NCI-H345 treated with DMSO at 0.1 percent for 48 hours (cell line): ENCODE measurements around the gene SSBP2.
"Not testable (repeated sequence)": the region's sequence is repeated elsewhere in the genome, so short reads cannot be mapped to it uniquely, and the experiment has no call there.

Experiments used
- DNase-seq: peaks from one replicate; lab custom pipeline; 2025; ENCODE audit not compliant: unreplicated experiment; lab: John Stamatoyannopoulos, UW

Gene SSBP2

DNA sequence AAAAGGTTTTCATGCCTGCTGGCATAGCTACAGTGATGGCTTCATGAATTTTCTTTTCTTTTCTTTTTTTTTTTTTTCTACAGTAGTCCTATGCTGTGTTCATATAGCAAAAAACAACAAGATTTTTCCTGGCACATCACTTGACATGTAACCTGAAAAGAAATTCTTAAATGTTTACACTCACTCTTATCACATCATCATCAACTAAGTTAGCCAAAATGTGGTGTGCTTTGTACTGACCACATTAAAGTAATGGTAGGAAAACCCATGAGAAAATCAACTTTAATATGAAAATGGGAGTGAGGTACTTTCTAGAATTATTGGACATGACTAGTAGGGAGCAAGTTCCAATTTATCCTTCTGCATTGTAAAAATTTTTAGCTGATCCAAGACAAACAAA is 146.7 kb downstream of the SSBP2 start:
- no peak for DNase-seq

DNA sequence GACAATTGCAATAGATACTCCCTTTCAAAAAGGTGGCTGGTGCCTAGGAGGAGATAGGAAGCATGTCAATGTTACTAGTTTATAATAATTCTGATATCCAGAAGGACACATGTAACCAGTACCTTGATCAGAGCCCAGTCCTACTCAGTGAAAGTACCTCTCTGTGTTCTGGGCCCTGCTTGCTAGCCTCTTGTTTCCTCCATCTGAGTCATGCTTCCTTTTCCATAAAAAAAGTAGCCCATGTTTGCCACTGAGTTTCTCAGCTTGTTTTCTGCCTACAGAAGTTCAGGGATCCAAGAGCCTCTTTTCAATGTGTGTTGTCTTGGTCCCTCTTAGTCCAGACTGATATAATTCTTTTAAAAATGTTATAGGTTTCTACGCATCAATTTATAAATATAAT is 149.0 kb downstream of the SSBP2 start:
- DNase-seq = no peak

DNA sequence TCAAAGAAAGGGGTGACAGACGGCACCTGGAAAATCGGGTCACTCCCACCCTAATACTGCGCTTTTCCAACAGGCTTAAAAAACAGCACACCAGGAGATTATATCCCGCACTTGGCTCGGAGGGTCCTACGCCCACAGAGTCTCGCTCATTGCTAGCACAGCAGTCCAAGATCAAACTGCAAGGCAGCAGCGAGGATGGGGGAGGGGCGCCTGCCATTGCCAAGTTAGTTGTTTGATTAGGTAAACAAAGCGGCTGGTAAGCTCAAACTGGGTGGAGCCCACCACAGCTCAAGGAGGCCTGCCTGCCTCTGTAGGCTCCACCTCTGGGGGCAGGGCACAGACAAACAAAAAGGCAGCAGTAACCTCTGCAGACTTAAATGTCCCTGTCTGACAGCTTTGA is 158.8 kb downstream of the SSBP2 start:
- not testable (repeated sequence) for DNase-seq

DNA sequence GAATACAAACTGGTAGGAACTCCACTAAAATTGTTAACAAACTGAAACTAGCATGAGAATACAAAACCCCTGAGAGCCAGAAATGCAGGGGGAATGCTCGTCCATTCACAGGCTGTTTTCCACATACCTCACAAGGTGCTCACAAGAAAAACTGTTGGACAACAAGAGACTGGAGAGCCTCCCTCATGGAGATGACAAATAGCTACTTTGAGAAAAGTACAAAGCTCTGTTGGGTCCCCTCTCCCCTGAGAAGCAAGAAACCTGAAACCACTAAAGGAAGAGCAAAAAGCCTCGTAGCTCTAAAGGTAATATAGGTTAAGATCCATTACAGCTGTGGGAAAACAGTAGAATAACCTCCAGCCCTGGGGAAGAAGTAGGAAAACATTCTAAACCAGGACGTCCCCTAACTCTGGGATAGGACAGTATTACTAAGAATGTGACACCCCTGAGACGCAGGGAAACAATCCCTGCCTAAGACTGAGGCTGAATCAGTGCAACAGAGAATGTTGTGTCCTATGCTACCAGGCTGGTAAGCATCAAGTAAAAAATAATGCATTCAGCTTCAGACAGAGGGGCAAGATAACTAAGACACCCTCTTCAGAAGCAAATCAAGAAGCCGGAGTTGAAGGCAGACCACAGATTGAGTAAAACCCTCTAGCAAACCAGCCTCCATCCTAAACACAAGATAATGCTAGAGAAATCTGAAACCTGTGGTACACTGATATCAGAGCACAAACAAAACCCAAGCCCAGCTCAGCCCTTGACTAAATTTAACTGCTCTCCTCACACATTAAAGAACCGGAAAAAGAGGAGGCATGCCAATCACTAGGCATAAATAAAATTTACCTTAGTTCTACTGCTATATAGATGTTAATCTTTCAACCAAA is 160.2 kb downstream of the SSBP2 start:
- DNase-seq = no peak

DNA sequence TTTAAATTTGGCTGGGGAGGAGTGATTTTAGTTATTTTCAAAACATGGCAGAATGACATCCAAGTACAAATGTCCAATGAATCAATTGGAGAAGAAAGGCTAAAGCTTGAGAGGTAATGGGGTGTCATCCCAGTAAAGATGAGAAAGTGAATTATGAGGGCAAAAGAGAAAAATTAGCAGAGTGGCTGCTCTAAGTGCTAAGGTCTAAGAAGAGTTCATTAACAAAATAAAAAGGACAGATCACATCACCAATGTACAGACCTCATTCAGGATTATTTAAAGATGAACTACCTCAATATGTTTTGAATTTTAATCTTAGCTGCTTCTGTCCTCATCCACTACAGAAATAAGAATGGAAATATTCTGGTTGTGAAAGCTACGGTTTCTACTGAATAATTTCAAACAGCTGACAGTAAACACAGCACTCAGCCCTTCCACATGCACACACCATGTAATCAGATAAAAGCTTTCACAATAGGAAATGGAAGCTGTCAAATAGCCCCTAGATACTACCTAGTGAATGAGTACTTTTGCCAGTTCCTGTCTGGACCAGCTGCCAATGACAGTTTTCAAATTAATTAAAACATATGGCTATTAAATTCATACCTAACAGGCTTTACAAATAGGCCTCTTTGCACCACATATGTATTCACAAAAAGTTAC is 171.5 kb downstream of the SSBP2 start:
- DNase-seq = peak; percentile 2

DNA sequence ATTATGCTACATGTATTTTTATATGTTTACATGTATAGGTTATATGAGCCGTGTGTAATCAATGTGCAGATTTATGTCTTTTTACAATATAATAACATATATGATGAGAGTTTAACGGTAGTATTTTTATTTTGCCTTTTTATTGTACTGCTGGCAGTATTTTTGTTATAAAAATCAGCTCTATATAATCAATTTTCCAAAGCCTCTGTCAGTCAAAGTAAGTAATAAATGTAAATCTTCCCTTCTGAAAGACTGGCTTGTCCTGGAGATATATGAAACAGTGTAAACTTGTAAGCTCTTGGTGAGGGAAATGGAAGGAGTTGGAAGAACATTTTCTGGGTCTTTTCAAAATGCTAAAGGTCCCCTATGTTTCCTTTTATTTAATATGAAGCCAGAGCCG is 173.8 kb downstream of the SSBP2 start:
- no peak for DNase-seq

DNA sequence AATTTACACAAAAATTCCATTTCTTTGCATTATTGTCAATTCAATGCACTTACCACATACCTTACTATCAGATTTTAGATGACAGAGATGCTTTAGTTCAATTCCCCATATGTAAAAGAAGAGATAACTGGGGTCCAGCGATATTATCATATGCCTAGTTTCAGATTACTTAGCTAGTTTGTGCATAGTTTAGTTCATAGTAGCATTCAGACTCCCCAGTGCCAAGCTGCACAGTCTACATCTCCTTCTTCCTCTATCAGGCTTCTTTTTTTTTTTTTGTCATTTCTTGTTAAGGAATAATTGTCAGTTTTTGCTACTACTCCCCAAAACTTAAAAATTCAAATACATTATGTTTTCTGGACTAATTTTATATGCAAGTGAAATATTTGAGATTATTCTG is 175.0 kb downstream of the SSBP2 start:
- DNase-seq = no peak

DNA sequence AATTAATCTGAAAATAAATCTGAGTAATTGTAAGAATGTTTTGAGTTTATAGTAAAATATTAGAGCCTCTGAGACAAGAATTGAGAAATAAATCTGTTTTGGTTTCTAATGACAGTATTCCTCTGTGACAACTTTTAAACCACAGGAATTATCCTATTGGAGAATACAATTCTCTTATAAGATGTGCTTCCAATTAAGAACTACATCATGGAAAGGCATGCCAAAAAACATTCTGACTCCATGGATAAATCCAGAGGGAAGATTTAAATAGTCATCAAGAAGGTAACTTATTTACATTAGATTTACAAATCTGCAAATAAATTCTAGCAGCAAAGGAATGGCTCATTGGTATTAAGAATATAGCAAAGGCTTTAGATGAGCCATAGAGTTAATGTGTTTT is 178.7 kb downstream of the SSBP2 start:
- no peak for DNase-seq

DNA sequence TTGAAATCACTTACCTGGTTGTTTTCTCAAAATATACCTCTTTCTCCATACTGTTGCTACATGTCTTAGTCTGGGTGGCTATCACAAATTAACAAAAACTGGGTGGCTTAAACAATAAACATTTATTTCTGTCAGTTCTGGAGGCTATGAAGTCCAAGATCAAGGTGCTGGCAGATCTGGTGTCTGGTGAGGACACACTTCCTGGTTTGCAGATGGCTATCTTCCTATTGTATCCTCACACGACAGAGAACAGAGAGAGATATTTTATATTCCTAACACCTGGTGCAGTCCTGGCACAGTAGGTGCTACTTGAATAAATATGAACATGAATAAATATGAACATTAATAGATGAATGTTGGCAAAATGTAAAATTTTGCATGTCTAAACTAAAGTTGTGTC is 192.7 kb downstream of the SSBP2 start:
- DNase-seq = no peak

DNA sequence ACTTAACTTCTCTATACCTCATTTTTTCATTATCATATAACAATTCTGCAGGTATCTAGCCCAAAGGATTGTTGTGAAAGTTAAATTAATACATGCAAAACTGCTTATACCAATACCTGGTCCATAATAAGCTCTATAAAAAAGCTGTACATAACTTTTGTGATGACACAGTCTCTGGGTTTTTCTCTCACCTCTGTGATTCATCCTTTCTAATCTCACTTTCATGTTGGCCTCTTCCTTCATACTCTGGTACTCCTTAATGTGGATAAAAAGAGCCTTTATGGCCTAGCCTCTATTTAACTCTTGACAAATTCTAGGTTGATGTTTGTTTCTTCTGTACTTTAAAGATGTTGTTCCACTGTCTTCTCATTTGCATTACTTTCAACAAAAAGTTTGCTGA is 194.1 kb downstream of the SSBP2 start:
- no peak for DNase-seq

DNA sequence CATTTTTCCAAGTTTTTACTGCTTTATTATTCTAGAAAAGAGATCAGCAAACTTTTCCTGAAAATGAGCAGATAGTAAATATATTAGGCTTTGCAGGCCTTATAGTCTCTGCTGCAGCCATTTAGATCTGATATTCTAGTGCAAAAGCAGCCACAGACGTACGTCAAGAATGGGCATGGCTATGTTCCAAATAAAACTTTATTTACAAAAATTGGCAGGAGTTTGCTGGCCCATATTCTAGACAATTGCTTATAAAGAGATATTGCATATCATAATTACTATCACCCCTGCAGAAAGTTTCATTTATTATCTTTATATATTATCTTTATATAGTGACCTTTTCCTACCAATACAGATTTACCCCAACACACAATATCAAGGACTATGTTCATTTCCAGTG is 195.0 kb downstream of the SSBP2 start:
- no peak for DNase-seq

DNA sequence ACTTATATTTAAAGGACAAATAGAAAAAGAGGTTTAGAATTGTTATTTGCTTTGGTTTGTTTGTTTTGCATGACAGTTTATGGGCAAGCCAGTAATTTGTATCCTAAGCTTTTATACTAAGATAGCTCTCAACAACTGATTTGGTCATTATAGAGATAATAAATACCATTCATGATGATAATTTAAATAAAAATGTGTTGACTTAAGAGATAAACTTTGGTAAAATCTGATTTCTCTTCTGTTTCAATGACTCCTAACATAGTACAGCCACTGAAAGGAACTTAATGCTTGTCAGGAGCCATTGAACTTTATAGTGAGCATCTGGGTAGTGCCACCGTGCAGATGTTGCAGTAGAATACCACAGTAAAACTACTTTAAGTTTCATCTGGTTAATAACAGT is 196.2 kb downstream of the SSBP2 start:
- DNase-seq = no peak

DNA sequence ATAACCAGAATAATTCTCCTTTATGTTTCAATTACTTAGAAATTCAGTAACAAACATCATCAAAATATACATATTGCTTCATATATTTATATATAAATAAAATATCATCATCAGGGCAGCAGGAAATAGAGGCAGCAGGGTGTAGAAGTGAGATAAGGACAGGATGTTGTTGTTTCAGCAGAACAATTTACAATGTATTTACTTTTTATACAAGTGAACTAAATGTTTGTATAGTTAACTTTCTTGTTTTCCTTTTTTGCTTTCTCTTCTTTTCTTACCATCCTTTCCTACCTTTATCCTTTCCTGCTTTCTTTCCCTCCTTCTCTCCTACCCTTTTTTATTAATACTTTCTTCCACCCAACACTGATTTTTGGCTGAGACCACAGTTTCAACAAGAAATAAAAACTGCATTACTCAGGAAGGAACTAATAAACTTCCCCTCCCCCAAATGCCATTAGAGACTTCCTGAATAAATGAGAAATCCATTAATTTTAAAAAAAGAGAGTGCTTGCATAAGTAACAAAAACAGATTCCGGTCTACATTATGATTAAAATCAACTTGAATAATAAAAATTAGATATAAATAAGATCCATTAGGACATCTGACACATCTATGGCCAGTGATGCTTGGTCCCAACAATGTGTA is 197.2 kb downstream of the SSBP2 start:
- DNase-seq = no peak

DNA sequence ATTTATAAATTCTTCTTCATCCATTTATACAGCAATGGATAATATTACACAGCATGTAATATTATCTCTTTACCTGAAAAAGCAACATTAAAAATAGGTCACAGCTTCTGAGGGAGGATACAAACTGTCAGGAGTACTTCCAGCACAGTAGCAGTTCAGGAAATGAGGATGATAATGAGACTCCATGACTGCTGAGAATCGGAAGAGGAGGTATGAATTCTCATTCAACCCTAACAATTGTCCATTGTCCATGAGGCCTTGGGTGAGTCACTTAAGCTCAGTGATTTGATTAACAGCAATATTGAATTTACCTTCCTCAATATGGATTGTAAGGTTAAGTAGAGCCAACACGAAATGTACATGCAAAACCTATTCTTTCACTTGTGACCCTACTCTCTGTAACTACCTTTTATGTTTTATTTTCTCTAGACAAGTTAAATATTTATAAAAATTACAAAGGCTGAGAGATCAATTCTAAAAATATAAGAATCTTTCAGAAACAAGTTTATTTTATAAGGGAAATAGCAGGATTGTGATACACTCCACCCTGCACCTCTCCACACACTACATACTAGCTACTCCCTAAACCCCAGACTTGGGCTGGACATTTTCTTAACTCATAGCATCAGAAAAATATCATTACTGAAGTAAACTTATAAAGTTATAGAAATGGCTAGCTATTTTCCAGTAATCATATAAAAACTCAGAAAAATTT is 197.9 kb downstream of the SSBP2 start:
- no peak for DNase-seq

DNA sequence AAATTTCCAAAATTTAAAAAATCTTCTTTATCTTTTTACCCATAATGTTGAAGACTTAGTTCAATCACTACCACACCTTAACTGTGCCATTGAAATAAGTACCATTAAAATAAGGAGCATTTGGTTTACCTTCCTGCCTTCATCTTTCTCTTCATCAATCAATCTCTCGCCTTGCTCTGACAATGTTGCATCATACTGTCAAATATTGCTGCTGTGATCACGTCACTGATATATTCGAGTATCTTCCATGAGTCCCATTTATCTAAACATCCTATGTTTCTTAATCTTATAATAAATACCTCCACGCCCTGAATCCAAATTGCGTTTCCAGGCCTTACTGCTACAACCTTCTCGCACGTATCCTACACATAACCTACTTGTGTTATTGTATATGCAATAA is 201.8 kb downstream of the SSBP2 start:
- no peak for DNase-seq

DNA sequence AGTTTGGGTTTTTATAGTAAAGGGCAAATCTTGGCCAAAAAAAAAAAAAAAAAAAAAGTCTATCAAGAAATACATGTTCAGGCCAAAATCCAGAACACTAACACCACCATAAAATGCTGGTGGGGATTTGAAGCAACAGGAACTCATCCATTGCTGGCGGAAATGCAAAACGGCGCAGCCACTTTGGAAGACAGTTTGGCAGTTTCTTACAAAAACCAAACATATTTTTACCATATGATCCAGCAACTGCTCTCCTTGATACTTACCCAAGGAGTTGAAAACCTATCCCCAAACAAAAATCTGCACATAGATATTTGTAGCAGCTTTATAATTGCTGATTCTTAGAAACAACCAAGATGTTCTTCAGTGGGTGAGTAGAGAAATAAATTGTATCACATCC is 203.9 kb downstream of the SSBP2 start:
- no peak for DNase-seq

DNA sequence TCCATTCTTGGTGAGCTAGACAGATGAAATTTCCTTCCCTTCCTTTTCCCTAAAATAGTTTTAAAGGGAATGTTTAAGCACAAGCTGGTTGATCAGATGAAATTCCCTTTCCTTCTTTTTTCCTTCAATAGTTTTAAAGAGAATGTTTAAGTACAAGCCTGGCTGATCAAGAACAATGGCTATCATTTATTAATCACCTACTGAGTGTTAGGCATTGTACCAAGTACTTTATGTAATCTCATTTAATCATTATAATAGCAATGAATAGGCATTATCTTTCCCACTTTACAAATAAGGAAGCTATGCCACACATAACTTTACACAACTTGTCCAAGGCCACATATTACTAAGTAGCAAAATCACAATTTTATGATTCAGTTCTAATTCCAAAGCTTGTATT is 205.0 kb downstream of the SSBP2 start:
- DNase-seq = no peak

DNA sequence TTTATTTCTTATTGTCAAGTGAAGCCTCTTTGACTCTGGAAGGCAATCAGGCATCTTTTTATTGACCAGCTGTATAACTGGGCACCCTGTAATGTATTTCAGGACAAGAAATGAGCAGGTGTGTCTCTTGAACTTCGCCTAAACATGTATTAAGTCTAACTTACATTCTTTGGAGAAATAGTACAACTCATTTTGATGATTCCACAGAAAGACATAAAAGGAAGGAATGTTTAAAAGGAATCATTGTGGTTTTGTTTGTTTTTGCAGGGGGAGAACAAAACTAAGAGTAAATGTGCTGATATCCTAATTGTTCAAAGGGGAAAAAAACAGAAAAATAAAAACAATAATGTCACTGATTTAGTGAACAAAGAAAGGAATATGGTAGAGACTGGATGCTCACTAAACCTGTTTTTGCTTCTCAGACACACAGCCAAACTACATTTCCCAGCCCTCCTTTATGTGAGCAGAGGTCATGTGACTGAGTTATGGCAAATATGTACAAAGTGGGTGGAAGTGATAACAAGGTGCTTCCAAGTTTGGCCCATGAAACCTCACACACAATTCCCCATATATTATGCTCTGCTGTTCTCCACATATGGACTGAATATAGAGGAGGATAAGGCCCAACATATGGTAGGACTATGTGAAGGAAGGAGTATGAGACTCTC is 206.4 kb downstream of the SSBP2 start:
- DNase-seq = no peak

DNA sequence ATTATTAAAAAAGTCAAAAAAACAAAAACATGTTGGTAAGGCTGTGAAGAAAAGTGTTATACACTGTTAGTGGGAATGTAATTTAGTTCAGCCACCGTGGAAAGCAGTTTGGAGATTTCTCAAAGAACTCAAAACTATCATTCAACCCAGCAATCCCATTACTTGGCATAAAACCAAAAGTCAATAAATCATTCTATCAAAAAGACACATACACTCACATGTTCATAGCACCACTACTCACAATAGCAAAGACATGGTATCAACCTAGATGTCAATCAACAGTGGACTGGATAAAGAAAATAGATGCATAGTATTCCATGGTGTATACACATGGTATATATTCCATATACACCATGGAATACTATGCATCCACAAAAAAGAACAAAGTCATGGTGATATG is 208.7 kb downstream of the SSBP2 start:
- no peak for DNase-seq

DNA sequence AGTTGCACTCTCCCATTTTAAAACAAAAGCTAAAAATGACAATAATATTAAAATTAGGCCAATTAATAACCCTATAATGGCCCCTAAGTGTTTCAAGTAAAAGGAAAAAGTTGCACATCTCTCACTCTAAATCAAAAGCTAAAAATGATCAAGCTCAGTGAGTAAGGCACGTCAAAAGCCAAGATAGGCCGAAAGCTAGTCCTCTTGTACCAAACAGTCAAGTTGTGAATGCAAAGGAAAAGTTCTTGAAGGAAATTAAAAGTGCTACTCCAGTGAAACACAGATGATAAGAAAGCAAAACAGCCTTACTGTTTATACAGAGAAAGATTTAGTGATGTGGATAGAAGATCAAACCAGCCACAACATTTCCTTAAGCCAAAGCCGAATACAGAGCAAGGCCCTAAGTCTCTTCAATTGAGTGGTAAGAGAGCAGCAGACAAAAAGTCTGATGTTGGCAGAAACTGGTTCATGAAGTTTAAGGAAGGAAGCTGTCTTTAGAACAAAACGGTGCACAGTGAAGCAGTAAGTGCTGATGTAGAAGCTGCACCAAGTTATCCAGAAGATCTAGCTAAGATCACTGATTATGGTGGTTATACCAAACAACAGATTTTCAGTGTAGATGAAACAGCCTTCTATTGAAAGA is 212.9 kb downstream of the SSBP2 start:
- no peak for DNase-seq

DNA sequence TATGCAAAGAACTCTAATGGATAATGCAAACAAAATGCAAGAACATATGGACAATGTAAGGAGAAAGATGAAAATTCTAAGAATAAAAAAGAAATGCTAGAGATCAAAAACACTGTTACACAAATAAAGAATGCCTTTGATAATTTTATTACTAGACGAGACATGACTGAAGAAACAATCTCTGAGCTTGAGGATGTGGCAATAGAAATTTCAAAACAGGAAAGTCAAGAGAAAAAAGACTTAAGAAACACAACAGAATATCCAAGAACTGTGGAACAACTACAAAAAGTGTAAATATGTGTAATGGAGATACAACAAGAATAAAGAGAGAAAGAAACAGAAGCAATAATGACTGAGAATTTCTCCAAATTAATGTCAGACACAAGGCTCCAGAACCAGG is 216.5 kb downstream of the SSBP2 start:
- no peak for DNase-seq
